IMR-90 (cell line): ENCODE measurements around the gene ENOX1.

Experiments used
- BHLHE40 ChIP-seq: fragments of 150-350 bp; IDR thresholded peaks from 2 replicates; pipeline ENCODE4 v1.6.1; 2016; ENCODE audit warnings: mild to moderate bottlenecking, low read depth, low read length
- CEBPB ChIP-seq: IDR thresholded peaks from 2 replicates; pipeline ENCODE4 v1.6.1; 2012; ENCODE audit warnings: low read depth, low read length, improper control_type of control experiment
- MAFK ChIP-seq: IDR thresholded peaks from 2 replicates; pipeline ENCODE4 v1.6.1; 2012; ENCODE audit warnings: low read depth, low read length, improper control_type of control experiment
- MXI1 ChIP-seq: IDR thresholded peaks from 2 replicates; pipeline ENCODE4 v1.6.1; 2012; ENCODE audit warnings: low read depth, mild to moderate bottlenecking, low read length, moderate library complexity, borderline replicate concordance
- NFE2L2 ChIP-seq: fragments of 150-350 bp; IDR thresholded peaks from 2 replicates; pipeline ENCODE4 v1.6.1; 2016; ENCODE audit warnings: low read depth, mild to moderate bottlenecking, low read length
- POLR2A ChIP-seq: IDR thresholded peaks from 2 replicates; pipeline ENCODE4 v1.6.1; 2012; ENCODE audit warnings: mild to moderate bottlenecking, low read depth, low read length
- RAD21 ChIP-seq: IDR thresholded peaks from 2 replicates; pipeline ENCODE4 v1.6.1; 2012; ENCODE audit warnings: low read length, improper control_type of control experiment
- RCOR1 ChIP-seq: IDR thresholded peaks from 2 replicates; pipeline ENCODE4 v1.6.1; 2012; ENCODE audit warnings: mild to moderate bottlenecking, low read length, improper control_type of control experiment; ENCODE audit not compliant: insufficient replicate concordance
- RFX5 ChIP-seq: IDR thresholded peaks from 2 replicates; pipeline ENCODE4 v1.8.0; 2012; ENCODE audit warnings: low read depth, mild to moderate bottlenecking, low read length, moderate library complexity
- SMC3 ChIP-seq: fragments of 150-350 bp; IDR thresholded peaks from 2 replicates; pipeline ENCODE4 v1.6.1; 2016; ENCODE audit warnings: low read depth, mild to moderate bottlenecking, antibody characterized with exemption, low read length, moderate library complexity
- TF ChIP-seq, protein P1 (sequence below): conservative IDR thresholded peaks from 2 replicates; pipeline ENCODE4 v1.5.1; 2012; ENCODE audit warnings: mild to moderate bottlenecking, low read depth, low read length, improper control_type of control experiment

DNA sequence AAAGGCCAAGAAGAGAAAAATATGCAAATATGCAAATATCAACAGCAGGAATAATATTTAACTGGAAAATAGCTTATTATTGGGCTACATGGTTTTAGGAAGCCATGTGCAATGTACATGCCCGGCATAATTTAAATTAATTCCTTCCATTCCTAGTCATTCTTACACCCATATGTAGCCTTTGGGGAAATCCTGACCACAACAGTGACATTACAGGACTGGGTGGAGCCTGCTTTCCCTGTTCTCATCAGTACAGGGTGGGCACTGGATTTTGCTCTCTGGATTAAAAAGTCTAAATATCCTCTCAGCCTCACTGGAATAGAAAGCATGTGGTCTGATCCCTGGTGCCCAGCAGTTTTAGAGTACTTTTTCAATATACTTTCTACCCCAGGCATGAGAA is 565.2 kb downstream of the ENOX1 start:
- TF ChIP-seq POLR2A (no peak), CEBPB (no peak), BHLHE40 (no peak), RAD21 (no peak), SMC3 (no peak), RFX5 (no peak), MAFK (no peak), RCOR1 (no peak), NFE2L2 (no peak), MXI1 (no peak)
- TF ChIP-seq, protein P1, sequence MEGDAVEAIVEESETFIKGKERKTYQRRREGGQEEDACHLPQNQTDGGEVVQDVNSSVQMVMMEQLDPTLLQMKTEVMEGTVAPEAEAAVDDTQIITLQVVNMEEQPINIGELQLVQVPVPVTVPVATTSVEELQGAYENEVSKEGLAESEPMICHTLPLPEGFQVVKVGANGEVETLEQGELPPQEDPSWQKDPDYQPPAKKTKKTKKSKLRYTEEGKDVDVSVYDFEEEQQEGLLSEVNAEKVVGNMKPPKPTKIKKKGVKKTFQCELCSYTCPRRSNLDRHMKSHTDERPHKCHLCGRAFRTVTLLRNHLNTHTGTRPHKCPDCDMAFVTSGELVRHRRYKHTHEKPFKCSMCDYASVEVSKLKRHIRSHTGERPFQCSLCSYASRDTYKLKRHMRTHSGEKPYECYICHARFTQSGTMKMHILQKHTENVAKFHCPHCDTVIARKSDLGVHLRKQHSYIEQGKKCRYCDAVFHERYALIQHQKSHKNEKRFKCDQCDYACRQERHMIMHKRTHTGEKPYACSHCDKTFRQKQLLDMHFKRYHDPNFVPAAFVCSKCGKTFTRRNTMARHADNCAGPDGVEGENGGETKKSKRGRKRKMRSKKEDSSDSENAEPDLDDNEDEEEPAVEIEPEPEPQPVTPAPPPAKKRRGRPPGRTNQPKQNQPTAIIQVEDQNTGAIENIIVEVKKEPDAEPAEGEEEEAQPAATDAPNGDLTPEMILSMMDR, result no peak
